ENCODE measurements around the gene VSTM2B. TPM values are rescaled to one million over a fixed set of nuclear protein-coding genes. Genes with fewer than 3 reads are reported as not detected.

The VSTM2B gene
- total RNA-seq, 1 experiment from 2014 or later, result 0.31 TPM

DNA sequence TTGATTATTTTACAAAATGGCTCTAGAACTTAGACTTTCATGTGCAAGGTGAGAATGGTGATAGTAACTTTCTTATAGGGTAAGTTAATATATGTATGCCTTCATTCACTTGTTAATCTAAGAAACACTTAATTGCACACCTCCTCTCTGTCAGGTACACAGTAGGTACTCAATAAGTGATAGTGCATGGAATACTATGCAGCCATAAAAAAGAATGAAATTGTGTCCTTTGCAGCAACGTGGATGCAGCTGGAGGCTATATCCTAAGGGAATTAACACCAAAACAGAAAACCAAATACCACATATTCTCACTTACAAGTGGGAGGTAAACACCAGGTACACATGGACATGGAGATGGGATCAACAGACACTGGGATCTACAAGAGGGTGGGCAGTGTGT, 17.6 kb upstream of the VSTM2B start:
- no peaks in the 10 kb centered on the region for H3K79me1 ChIP-seq (ENCODE audit: insufficient read depth, low read depth, low read length, poor library complexity, severe bottlenecking)
- H3K9me3 Mint-ChIP-seq, result no peaks in the 10 kb centered on the region; a peak in 3 of 5 replicates

More for the DNA sequence above, 17.6 kb upstream of the VSTM2B start:
- H2AFZ ChIP-seq (ENCODE audit: low read length), result no peak overlapping the region
- no peak overlapping the region for H2AK5ac ChIP-seq (ENCODE audit: insufficient read length, low read length)
- H4K91ac ChIP-seq (ENCODE audit: insufficient read length, low read depth, low read length), result no peak overlapping the region
- H3K9me3 ChIP-seq (ENCODE audit: control insufficient read depth, low read depth, low read length), result no peaks in the 10 kb centered on the region
- H3K27me3 ChIP-seq (ENCODE audit: insufficient read depth, low read length), result no peaks in the 10 kb centered on the region
- no peaks in the 10 kb centered on the region for H3K79me2 ChIP-seq (ENCODE audit: insufficient read depth, low read length)
- H3K27me3 Mint-ChIP-seq (ENCODE audit: low read depth), result peaks cover 17% of the 10 kb centered on the region
- H3K23me2 ChIP-seq (ENCODE audit: insufficient read length, low read depth, low read length, poor library complexity, severe bottlenecking), result no peaks in the 10 kb centered on the region
- no peak overlapping the region for H3K4ac ChIP-seq (ENCODE audit: low read depth, low read length)
- H2BK15ac ChIP-seq (ENCODE audit: low read depth, low read length), result no peak overlapping the region
- no peak overlapping the region for H3K14ac ChIP-seq (ENCODE audit: insufficient read depth, low read length)
- no peak overlapping the region for H2BK20ac ChIP-seq (ENCODE audit: low read depth, low read length, poor library complexity, severe bottlenecking)
- no peak overlapping the region for H3K27ac Mint-ChIP-seq
- no peak overlapping the region for H3K4me2 ChIP-seq (ENCODE audit: insufficient read depth, insufficient read length, low read length)
- no peak overlapping the region for H3K4me3 Mint-ChIP-seq
- H4K20me1 ChIP-seq (ENCODE audit: control insufficient read depth, insufficient read depth, insufficient read length), result no peaks in the 10 kb centered on the region
- H3K36me3 Mint-ChIP-seq (ENCODE audit: insufficient read depth in 1 of 3, low read depth in 3 of 3), result no peaks in the 10 kb centered on the region
- no peak overlapping the region for H4K8ac ChIP-seq (replicated peaks; ENCODE audit: insufficient read length, low read depth, low read length)
- no CpG with 5 or more reads among the region's 1 CpG for WGBS (ENCODE audit: extremely low coverage, insufficient read length, low lambda C conversion rate)
- no peak overlapping the region for H2BK12ac ChIP-seq (ENCODE audit: insufficient read length, low read depth, low read length)
- H3K9ac ChIP-seq (ENCODE audit: extremely low read depth, insufficient read length, low read length), result no peak overlapping the region
- no peak overlapping the region for H3K18ac ChIP-seq (ENCODE audit: insufficient read length, low read depth, low read length)
- H3K56ac ChIP-seq (ENCODE audit: insufficient read length, low read depth, low read length), result no peak overlapping the region
- TF ChIP-seq, protein P1, sequence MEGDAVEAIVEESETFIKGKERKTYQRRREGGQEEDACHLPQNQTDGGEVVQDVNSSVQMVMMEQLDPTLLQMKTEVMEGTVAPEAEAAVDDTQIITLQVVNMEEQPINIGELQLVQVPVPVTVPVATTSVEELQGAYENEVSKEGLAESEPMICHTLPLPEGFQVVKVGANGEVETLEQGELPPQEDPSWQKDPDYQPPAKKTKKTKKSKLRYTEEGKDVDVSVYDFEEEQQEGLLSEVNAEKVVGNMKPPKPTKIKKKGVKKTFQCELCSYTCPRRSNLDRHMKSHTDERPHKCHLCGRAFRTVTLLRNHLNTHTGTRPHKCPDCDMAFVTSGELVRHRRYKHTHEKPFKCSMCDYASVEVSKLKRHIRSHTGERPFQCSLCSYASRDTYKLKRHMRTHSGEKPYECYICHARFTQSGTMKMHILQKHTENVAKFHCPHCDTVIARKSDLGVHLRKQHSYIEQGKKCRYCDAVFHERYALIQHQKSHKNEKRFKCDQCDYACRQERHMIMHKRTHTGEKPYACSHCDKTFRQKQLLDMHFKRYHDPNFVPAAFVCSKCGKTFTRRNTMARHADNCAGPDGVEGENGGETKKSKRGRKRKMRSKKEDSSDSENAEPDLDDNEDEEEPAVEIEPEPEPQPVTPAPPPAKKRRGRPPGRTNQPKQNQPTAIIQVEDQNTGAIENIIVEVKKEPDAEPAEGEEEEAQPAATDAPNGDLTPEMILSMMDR (conservative IDR thresholded peaks at IDR 0.05), result no peak
- no peak overlapping the region for H3T11ph ChIP-seq (ENCODE audit: low read length)
- peaks cover 10 to 11% of the 10 kb centered on the region in 2 experiments for H3K4me1 Mint-ChIP-seq
- DNase-seq, result no peak
- H2BK120ac ChIP-seq (ENCODE audit: low read depth, low read length, poor library complexity, severe bottlenecking), result no peak overlapping the region
- H3K23ac ChIP-seq (ENCODE audit: insufficient read length, low read depth, low read length), result no peak overlapping the region
- H2BK5ac ChIP-seq (ENCODE audit: insufficient read length, low read length), result no peak overlapping the region
- H3K27ac ChIP-seq (ENCODE audit: insufficient read length, low read depth, low read length), result no peak overlapping the region
- no peak overlapping the region for H4K5ac ChIP-seq (ENCODE audit: insufficient read length, low read depth, low read length)
- no peaks in the 10 kb centered on the region; the same call in 1 of the 2 replicates for H3K4me1 ChIP-seq (ENCODE audit: insufficient read depth, low read length)
